ENCODE results near the gene TMOD2.
A peak's percentile ranks its signal among the peaks of the same experiment; 100 is the strongest.

TMOD2 gene

DNA sequence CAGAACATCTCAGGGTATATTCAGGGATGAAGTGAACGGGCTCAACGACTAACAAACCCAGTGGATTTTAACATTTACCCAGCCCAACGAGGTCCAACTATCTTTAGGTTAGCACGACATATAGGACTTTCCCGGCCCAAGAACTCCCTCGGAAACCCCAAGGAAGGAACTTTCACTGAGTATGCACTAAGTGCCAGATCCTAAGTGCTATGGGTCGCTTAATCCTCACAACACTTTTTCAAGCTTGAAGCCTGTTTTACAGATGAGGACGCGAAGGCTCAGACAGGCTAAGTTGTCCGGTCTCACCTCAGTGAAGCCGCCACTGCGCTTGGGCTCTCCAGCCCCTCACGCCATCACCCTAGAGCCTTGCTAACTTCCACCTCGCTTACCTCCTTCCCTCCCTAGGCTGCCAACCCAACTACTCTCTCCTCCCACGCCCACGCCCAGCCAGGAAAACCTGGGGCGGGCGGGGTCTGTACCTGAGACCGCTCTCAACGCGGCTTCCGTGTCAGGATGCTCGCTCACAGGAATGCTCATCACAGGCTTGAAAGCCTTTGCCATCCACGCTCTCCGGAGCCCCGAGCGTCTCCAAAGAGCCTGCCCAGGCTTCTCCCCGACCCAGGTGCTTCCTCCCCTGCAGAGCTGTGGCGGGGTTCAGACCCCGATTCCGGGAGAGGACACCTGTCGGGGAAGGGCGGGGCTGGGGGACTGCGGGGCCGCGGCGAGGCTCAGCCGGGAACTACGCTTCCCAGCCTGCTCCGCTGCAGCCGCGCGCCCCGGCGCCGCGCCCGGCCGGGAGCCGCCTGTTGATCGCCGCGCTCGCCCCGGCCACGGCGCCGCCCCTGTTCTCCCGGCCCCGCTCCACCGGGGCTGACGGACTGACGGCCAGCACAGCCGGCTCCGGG is at the start of gene TMOD2:
TSS of gene TMOD2 (plus strand) at position 806 of the 905 bp plus-strand sequence. CDS start 14,845 bp downstream, outside the sequence.
- H3K4me3 ChIP-seq (ENCODE audit: low read depth, low read length): peak within 1 kb of the TSS; percentile 71
- TF ChIP-seq, protein P1, sequence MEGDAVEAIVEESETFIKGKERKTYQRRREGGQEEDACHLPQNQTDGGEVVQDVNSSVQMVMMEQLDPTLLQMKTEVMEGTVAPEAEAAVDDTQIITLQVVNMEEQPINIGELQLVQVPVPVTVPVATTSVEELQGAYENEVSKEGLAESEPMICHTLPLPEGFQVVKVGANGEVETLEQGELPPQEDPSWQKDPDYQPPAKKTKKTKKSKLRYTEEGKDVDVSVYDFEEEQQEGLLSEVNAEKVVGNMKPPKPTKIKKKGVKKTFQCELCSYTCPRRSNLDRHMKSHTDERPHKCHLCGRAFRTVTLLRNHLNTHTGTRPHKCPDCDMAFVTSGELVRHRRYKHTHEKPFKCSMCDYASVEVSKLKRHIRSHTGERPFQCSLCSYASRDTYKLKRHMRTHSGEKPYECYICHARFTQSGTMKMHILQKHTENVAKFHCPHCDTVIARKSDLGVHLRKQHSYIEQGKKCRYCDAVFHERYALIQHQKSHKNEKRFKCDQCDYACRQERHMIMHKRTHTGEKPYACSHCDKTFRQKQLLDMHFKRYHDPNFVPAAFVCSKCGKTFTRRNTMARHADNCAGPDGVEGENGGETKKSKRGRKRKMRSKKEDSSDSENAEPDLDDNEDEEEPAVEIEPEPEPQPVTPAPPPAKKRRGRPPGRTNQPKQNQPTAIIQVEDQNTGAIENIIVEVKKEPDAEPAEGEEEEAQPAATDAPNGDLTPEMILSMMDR (IDR thresholded peaks at IDR 0.05; ENCODE audit: borderline replicate concordance, insufficient read depth, low read depth, low read length): no peak

DNA sequence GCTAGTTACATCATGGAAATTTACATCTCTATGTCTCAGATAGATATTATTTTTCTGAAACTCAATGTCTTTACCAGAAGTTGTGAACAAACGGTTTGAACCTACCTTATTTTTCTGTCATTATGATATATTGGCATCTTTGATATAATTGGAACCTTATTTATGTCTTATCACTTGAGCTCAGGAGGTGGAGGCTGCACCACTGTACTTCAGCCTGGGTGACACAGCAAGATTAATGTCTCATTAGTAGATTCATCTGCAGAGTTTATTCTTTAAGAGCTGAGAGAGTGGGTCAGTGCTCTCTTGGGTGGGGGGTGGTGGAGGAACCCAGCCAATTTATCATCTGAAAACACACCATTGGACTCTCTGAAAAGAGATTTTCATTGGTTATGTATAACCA is 48.7 kb upstream of the TMOD2 start:
- TF ChIP-seq, protein P1 (IDR thresholded peaks at IDR 0.05; ENCODE audit: borderline replicate concordance, insufficient read depth, low read depth, low read length): no peak
- H3K4me3 ChIP-seq (ENCODE audit: low read depth, low read length): no peak overlapping the region

DNA sequence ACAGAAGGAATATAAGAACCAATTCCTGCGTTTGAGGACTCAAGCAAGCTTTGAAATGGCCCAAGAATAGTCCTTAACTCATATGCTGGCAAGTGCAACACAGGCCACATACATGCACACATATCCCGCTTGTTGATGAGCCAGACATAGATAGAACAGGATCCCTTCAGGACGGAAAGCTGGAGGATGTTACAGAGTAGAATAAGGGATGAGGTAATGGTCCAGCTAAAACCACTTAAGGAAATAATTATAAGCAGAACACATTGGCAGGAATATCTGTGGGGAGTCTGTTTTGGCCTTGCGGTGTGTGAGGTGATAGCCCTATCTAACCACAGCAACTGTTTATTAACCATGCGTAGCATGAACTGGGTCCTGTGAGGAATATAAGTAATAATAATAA is 45.1 kb upstream of the TMOD2 start:
- H3K4me3 ChIP-seq (ENCODE audit: low read depth, low read length): no peak overlapping the region
- TF ChIP-seq, protein P1 (IDR thresholded peaks at IDR 0.05; ENCODE audit: borderline replicate concordance, insufficient read depth, low read depth, low read length): no peak

DNA sequence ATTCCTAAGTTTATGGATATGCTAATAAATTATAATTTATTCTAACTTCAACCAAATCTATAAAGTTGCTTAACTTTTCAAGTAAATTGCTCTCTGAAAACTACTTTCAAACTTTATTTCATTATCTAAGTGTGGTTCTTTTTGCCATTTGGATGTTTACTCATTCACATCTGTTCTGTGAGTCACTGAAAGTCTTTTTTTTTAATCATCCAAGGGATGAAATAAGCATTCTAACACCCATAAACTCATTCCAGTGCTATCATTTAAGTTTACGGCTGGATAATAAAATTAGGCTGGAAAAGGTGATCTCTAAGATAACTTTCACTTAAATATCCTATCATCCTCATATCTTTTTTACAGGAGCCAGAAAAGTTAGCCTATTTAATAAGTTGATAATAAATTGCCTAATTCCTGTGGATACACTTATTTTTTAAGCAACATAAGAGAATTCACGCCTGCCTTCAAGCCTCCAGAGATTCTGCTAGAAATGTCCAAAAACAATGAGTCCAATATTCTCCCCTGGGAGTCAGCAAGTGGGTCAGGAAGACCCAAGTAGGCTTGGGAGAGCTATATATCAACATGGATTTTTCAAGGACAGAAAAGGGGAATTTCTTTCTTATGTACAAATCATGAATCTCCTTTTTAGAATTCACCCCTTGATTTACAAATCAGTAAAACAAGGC is 44.3 kb upstream of the TMOD2 start:
- TF ChIP-seq, protein P1 (IDR thresholded peaks at IDR 0.05; ENCODE audit: borderline replicate concordance, insufficient read depth, low read depth, low read length): no peak
- no peak overlapping the region for H3K4me3 ChIP-seq (ENCODE audit: low read depth, low read length)

DNA sequence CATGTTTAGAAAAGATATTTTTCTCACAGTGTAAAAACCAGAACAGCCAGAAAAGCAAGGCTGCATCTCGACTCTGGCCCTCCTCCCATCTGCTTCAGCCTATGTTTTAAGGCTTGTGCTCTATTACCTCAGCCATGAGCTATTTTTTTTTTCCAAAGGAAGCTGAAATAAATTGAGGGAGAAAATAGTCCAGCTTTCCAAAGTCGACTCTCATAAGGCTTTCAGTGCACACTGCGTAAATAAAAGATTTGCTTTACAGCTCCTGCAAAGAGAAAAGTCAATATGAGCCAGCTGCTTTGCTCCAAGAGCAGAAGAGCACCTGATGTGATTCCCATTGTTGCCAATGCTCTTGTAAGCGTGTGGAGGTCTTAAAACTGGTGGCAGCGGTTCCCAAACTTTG is 43.4 kb upstream of the TMOD2 start:
- H3K4me3 ChIP-seq (ENCODE audit: low read depth, low read length): no peak overlapping the region
- TF ChIP-seq, protein P1 (IDR thresholded peaks at IDR 0.05; ENCODE audit: borderline replicate concordance, insufficient read depth, low read depth, low read length): no peak

DNA sequence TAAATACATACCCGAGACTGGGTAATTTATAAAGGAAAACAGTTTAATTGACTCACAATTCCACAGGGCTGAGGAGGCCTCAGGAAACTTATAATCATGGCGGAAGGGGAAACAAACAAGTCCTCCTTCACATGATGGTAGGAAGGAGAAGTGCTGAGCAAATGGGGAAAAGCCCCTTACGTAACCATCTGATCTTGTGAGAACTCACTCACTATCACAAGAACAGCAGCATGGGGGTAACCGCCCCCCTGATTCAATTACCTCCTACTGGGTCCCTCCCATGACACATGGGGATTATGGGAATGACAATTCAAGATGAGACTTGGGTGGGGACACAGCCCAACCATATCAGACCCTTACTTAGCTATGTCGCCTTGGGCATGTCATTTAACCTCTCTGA is 42.4 kb upstream of the TMOD2 start:
- TF ChIP-seq, protein P1 (IDR thresholded peaks at IDR 0.05; ENCODE audit: borderline replicate concordance, insufficient read depth, low read depth, low read length): no peak
- H3K4me3 ChIP-seq (ENCODE audit: low read depth, low read length): no peak overlapping the region
